CD4-positive, alpha-beta T cell (primary cell): ENCODE results near the gene TMEM181. TPM values are rescaled to one million over a fixed set of nuclear protein-coding genes. Genes with fewer than 3 reads are reported as not detected.

Source experiments
- ATAC-seq: fragments of 200-7000 bp; cut with Tn5 transposase; one replicate; pipeline ENCODE4 v1.10.0; 2022; ENCODE audit warnings: mild to moderate bottlenecking; ENCODE audit not compliant: poor library complexity
- CTCF ChIA-PET: fragments of 350-600 bp; sonication (Branson Sonifier 250); formaldehyde crosslinking; loops from one replicate; lab custom pipeline; 2021; ENCODE audit warnings: antibody characterized with exemption, inconsistent platforms; lab: Charles Lee
- POLR2A ChIA-PET: fragments of 350-600 bp; sonication (Branson Sonifier 250); formaldehyde crosslinking; loops from one replicate; lab custom pipeline; 2021; ENCODE audit warnings: antibody characterized with exemption, inconsistent platforms; lab: Charles Lee
- DNase-seq, 14 experiments: peaks; one replicate each; pipeline ENCODE4 v3.0.0-alpha.2; 2013 to 2020; ENCODE audit warnings: mixed read lengths in 2 of 14
- H3K27ac ChIP-seq, 2 donors: one replicate each; pipeline versions ENCODE4 v1.5.1 to v1.7.0; 2013; ENCODE audit warnings: low read length in 2 of 2, low read depth in 1 of 2, mild to moderate bottlenecking in 1 of 2
- H3K27me3 ChIP-seq, 2 experiments: 1 replicate in 1 of 2; 2 replicates in 1 of 2; pipeline versions ENCODE4 v1.6.1 to v1.7.0; 2013; ENCODE audit warnings: low read length in 2 of 2, control low read depth in 1 of 2, mild to moderate bottlenecking in 1 of 2, moderate library complexity in 1 of 2; ENCODE audit not compliant: insufficient read depth in 2 of 2, control insufficient read depth in 1 of 2
- H3K36me3 ChIP-seq: one replicate; pipeline ENCODE4 v1.6.1; 2013; ENCODE audit warnings: low read length, control low read depth; ENCODE audit not compliant: insufficient read depth
- H3K4me1 ChIP-seq: one replicate; pipeline ENCODE4 v1.6.1; 2013; ENCODE audit warnings: low read length, control low read depth; ENCODE audit not compliant: insufficient read depth
- H3K4me3 ChIP-seq: one replicate; pipeline ENCODE4 v1.5.1; 2013; ENCODE audit warnings: mild to moderate bottlenecking, low read length, moderate library complexity
- H3K9me3 ChIP-seq, 2 experiments: 1 replicate in 1 of 2; 2 replicates in 1 of 2; pipeline versions ENCODE4 v1.6.1 to v1.7.0; 2013; ENCODE audit warnings: low read length in 2 of 2, mild to moderate bottlenecking in 2 of 2, control low read depth in 1 of 2, moderate library complexity in 1 of 2; ENCODE audit not compliant: control insufficient read depth in 1 of 2, insufficient read depth in 1 of 2
- H3K27ac Mint-ChIP-seq: one replicate; pipeline ENCODE4 v1.8.0; 2020; ENCODE audit warnings: mixed read lengths
- H3K27me3 Mint-ChIP-seq: one replicate; pipeline ENCODE4 v1.8.0; 2021; ENCODE audit warnings: mixed read lengths
- H3K36me3 Mint-ChIP-seq: one replicate; pipeline ENCODE4 v1.8.0; 2021; ENCODE audit warnings: low read depth, mixed read lengths
- H3K4me1 Mint-ChIP-seq: one replicate; pipeline ENCODE4 v1.8.0; 2021; ENCODE audit warnings: low read depth, mixed read lengths
- H3K4me3 Mint-ChIP-seq: one replicate; pipeline ENCODE4 v1.8.0; 2020; ENCODE audit warnings: mild to moderate bottlenecking, mixed read lengths
- H3K9me3 Mint-ChIP-seq: one replicate; pipeline ENCODE4 v1.8.0; 2020; ENCODE audit warnings: mixed read lengths
- intact Hi-C, 2 experiments: fragments of 100-400 bp; cut with DNase I in 1 of 2; cut with micrococcal nuclease in 1 of 2; formaldehyde crosslinking; loops; one replicate each; pipeline versions ENCODE4 v1.15.1 to v1.9.0; 2023 to 2025; cut with DNase I, micrococcal nuclease
- total RNA-seq, 174 experiments: library from RNA in 2 of 174; stranded (reverse) in 2 of 174; gene quantifications; one replicate each; pipeline ENCODE4 v1.2.3 and lab custom pipeline; 2021 to 2026
- TF ChIP-seq, protein P1 (sequence below): fragments of 200-600 bp; IDR thresholded peaks from one replicate; pipeline ENCODE4 v1.8.0; 2022; ENCODE audit warnings: antibody characterized with exemption, mild to moderate bottlenecking

TMEM181 gene
- total RNA-seq, 2 experiments from 2014 or later = 10.2 to 10.9 TPM

DNA sequence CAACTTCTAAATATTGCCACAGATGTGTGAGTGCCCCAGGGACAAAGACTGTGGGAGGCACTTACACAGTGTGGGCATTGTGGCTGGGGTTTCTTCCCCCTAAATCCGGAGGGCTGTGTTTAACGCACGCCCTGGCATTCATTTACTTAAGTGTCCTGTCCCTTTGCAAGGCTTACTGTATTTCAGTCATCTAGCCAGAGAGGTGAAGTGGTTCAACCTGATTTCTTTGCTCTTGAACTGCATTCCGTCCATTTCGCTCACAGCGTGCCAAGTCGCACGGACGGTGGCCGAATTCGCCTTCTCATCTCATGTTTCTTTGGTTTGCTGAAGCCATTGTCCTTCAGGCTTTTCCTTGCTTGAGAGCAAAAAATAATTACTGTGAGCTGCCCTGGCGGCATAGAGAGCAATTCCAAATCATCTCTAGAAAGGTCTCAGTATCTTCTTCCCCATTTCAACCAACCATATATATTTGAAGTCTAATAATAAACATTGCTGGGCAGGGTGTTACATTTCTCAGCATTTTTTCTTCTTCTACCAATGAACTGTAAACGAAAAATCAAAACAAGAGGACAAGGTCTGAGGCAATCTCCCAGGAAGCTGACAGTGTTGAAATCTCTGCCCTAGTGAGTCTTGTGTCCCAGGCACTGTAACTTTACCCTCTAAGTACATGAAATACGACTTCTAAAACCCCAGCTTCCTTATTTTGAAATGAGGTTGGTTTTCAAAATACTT, 106.9 kb downstream of the TMEM181 start:
- ChIA-PET POLR2A (interaction anchor here (0.6 kb wide), 1 partner anchor 382 kb away, joined by 3 read pairs; no protein-coding TSS in a partner anchor), CTCF (interaction anchor here (1.2 kb wide), 1 partner anchor 25 kb away, joined by 3 read pairs; no protein-coding TSS in a partner anchor)
- Histone ChIP-seq H3K4me1 (peaks cover 7% of the 10 kb centered on the region), H3K27me3 (no peaks in the 10 kb centered on the region), H3K9me3 (no peaks in the 10 kb centered on the region), H3K4me3 (no peak overlapping the region), H3K27ac (no peak overlapping the region), H3K36me3 (peaks cover 61% of the 10 kb centered on the region)
- ATAC-seq (no peak), DNase-seq (peak in 2 of 14 experiments; percentile 51 to 54)
- peaks cover 82% of the 10 kb centered on the region for H3K36me3 Mint-ChIP-seq
- H3K4me1 Mint-ChIP-seq = peaks cover 21% of the 10 kb centered on the region
- TF ChIP-seq, protein P1, sequence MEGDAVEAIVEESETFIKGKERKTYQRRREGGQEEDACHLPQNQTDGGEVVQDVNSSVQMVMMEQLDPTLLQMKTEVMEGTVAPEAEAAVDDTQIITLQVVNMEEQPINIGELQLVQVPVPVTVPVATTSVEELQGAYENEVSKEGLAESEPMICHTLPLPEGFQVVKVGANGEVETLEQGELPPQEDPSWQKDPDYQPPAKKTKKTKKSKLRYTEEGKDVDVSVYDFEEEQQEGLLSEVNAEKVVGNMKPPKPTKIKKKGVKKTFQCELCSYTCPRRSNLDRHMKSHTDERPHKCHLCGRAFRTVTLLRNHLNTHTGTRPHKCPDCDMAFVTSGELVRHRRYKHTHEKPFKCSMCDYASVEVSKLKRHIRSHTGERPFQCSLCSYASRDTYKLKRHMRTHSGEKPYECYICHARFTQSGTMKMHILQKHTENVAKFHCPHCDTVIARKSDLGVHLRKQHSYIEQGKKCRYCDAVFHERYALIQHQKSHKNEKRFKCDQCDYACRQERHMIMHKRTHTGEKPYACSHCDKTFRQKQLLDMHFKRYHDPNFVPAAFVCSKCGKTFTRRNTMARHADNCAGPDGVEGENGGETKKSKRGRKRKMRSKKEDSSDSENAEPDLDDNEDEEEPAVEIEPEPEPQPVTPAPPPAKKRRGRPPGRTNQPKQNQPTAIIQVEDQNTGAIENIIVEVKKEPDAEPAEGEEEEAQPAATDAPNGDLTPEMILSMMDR = no peak
- no peaks in the 10 kb centered on the region for H3K9me3 Mint-ChIP-seq
- no peaks in the 10 kb centered on the region for H3K27me3 Mint-ChIP-seq
- intact Hi-C loops = no loop called here
- H3K27ac Mint-ChIP-seq = peak overlapping the region; percentile 11
- peak overlapping the region; percentile 28 for H3K4me3 Mint-ChIP-seq

- no peak overlapping the region for H3K4me3 Mint-ChIP-seq
- no peaks in the 10 kb centered on the region for H3K27me3 Mint-ChIP-seq
- ATAC-seq = no peak
- peaks cover 80% of the 10 kb centered on the region for H3K36me3 Mint-ChIP-seq
- H3K9me3 Mint-ChIP-seq = no peaks in the 10 kb centered on the region
- Histone ChIP-seq H3K36me3 (peaks cover 56% of the 10 kb centered on the region), H3K9me3 (no peaks in the 10 kb centered on the region), H3K27ac (no peak overlapping the region), H3K4me3 (no peak overlapping the region), H3K27me3 (no peaks in the 10 kb centered on the region), H3K4me1 (peaks cover 7% of the 10 kb centered on the region)
- no peak for DNase-seq
- peaks cover 18% of the 10 kb centered on the region for H3K4me1 Mint-ChIP-seq
- H3K27ac Mint-ChIP-seq = peak overlapping the region; percentile 11
- CTCF ChIA-PET = interaction anchor here (1.2 kb wide), 1 partner anchor 24 kb away, joined by 3 read pairs; no protein-coding TSS in a partner anchor
- TF ChIP-seq, protein P1 = no peak
- POLR2A ChIA-PET = interaction anchor here (0.6 kb wide), 1 partner anchor 382 kb away, joined by 3 read pairs; no protein-coding TSS in a partner anchor
- intact Hi-C loops = no loop called here
These were observed 107.6 kb downstream of the TMEM181 start for GRCh38 chr6:158667360-158667981.

DNA sequence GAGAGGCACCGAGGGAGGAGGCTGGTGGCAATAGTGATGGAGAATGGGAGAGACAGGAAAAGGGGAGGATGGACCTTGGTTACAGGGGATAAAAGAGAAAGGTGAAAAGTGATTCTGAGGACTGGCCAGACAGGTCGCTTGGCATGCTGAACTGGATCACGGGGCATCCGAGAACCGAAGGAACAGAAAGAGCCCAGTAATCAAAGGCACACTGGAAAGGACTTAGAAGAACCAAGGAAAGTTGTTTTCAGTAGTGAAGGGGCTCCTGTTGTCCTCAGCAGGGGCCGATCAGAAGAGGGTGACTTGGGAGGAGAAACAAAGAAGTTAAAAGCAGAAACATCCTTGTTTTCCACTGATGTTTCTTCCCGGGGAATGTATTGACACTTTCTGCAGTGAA, 108.8 kb downstream of the TMEM181 start:
- H3K9me3 ChIP-seq = no peaks in the 10 kb centered on the region
- H3K4me1 Mint-ChIP-seq = peaks cover 9% of the 10 kb centered on the region
- peaks cover 4% of the 10 kb centered on the region for H3K4me1 ChIP-seq
- H3K27ac ChIP-seq = no peak overlapping the region
- CTCF ChIA-PET = interaction anchor here (1.5 kb wide), 1 partner anchor 9 kb away, joined by 4 read pairs; no protein-coding TSS in a partner anchor
- DNase-seq (no peak), ATAC-seq (no peak)
- no peak overlapping the region for H3K27ac Mint-ChIP-seq
- TF ChIP-seq, protein P1 = no peak
- H3K9me3 Mint-ChIP-seq = no peaks in the 10 kb centered on the region
- peaks cover 74% of the 10 kb centered on the region for H3K36me3 Mint-ChIP-seq
- no peaks in the 10 kb centered on the region for H3K27me3 Mint-ChIP-seq
- intact Hi-C loops = no loop called here
- POLR2A ChIA-PET = no interaction called here
- H3K4me3 Mint-ChIP-seq = no peak overlapping the region
- no peak overlapping the region for H3K4me3 ChIP-seq
- peaks cover 44% of the 10 kb centered on the region for H3K36me3 ChIP-seq
- no peaks in the 10 kb centered on the region for H3K27me3 ChIP-seq
